BJ (cell line): ENCODE results near the gene SETD1B. TPM values are rescaled to one million over a fixed set of nuclear protein-coding genes. Genes with fewer than 3 reads are reported as not detected.
A peak's percentile ranks its signal among the peaks of the same experiment; 100 is the strongest.

Source experiments
- CTCF ChIA-PET: fragments of 350-600 bp; formaldehyde crosslinking; extraction: SDS; loops from one replicate; lab custom pipeline; 2021; ENCODE audit warnings: antibody characterized with exemption, inconsistent platforms; lab: Yijun Ruan, JAX
- POLR2A ChIA-PET: fragments of 300-600 bp; sonication (Branson Sonifier 250); formaldehyde crosslinking; extraction: SDS; loops from one replicate; lab custom pipeline; 2021; ENCODE audit warnings: antibody characterized with exemption; lab: Charles Lee
- DNase-seq: peaks from one replicate; pipeline ENCODE4 v3.0.0-alpha.2; 2011; ENCODE audit warnings: low read depth
- H3K27me3 ChIP-seq: 2 replicates; pipeline ENCODE4 v1.6.0; 2011; ENCODE audit warnings: low read length; ENCODE audit not compliant: control insufficient read depth, insufficient read depth
- H3K36me3 ChIP-seq: 2 replicates; pipeline ENCODE4 v1.5.1; 2011; ENCODE audit warnings: low read length; ENCODE audit not compliant: control insufficient read depth, insufficient read depth
- H3K4me3 ChIP-seq: 2 replicates; pipeline ENCODE4 v1.5.1; 2011; ENCODE audit warnings: low read depth, mild to moderate bottlenecking, control low read depth, low read length
- polyA plus RNA-seq: library from polyadenylated mRNA; depleted of rRNA; stranded (reverse); fragments of >200 nt; gene quantifications from 2 replicates; pipeline ENCODE4 v1.2.3, GENCODE V29; 2011
- TF ChIP-seq, protein P1 (sequence below): IDR thresholded peaks from 2 replicates; pipeline ENCODE4 v1.5.1; 2011; ENCODE audit warnings: low read depth, mild to moderate bottlenecking, control low read depth, inconsistent platforms, low read length, moderate library complexity; ENCODE audit not compliant: insufficient read depth

SETD1B gene
- polyA plus RNA-seq, 1 experiment: 0.85 TPM

DNA sequence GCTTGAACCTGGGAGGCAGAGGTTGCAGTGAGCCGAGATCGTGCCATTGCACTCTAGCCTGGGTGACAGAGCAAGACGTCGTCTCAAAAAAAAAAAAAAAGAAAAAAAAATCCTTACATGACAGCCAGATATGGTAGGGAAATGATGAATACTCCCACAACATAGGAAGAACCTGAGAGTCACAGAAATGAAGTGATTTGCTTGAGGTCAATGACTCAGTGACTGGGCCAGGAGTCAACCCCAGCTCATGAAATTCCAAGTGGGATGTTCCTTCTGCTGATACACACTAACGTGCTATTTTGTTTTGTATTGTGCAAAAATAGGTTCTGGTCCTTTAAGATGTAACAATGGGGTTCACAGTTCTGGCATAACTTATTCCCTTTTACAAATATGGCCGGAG is 19.3 kb upstream of the SETD1B start:
- TF ChIP-seq, protein P1, sequence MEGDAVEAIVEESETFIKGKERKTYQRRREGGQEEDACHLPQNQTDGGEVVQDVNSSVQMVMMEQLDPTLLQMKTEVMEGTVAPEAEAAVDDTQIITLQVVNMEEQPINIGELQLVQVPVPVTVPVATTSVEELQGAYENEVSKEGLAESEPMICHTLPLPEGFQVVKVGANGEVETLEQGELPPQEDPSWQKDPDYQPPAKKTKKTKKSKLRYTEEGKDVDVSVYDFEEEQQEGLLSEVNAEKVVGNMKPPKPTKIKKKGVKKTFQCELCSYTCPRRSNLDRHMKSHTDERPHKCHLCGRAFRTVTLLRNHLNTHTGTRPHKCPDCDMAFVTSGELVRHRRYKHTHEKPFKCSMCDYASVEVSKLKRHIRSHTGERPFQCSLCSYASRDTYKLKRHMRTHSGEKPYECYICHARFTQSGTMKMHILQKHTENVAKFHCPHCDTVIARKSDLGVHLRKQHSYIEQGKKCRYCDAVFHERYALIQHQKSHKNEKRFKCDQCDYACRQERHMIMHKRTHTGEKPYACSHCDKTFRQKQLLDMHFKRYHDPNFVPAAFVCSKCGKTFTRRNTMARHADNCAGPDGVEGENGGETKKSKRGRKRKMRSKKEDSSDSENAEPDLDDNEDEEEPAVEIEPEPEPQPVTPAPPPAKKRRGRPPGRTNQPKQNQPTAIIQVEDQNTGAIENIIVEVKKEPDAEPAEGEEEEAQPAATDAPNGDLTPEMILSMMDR: no peak
- ChIA-PET CTCF (interaction anchor here (1.0 to 17.3 kb wide), 4 partner anchors 5 to 105 kb away, joined by 4 to 322 read pairs (median 164); partner anchors contain the start of genes PSMD9 and RHOF), POLR2A (no interaction called here)
- Histone ChIP-seq H3K36me3 (peaks cover 2% of the 10 kb centered on the region), H3K4me3 (no peak overlapping the region), H3K27me3 (no peaks in the 10 kb centered on the region)
- DNase-seq: peak; percentile 72

DNA sequence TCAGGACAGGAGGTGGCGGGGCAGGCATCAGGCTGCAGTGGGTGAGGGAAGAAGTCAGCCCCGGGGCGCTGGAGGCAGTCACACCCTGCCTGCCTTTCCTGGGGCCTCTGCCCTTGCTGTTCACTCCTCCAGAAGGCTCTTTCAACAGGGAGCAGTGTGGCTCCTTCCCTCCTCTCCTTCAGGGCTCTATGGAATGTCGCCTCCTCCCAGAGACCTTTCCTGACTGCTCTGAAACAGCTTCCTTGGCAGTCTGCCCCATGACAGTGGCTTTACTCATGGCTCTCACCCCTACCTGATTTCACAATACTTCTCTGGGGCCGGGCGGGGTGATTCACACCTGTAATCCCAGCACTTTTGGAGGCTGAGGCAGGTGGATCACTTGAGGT is 17.4 kb upstream of the SETD1B start:
- CTCF ChIA-PET: interaction anchor here (2.2 to 17.3 kb wide), 3 partner anchors 4 to 25 kb away, joined by 7 to 322 read pairs (median 322); partner anchors contain the start of gene RHOF
- no peaks in the 10 kb centered on the region for H3K27me3 ChIP-seq
- no peak for DNase-seq
- no peak overlapping the region for H3K4me3 ChIP-seq
- H3K36me3 ChIP-seq: no peaks in the 10 kb centered on the region
- POLR2A ChIA-PET: interaction anchor here (0.5 kb wide), 1 partner anchor 107 kb away, joined by 3 read pairs; no protein-coding TSS in a partner anchor
- TF ChIP-seq, protein P1: 0 out of 2 replicates have a peak, but pooled peaks have one; percentile 6

DNA sequence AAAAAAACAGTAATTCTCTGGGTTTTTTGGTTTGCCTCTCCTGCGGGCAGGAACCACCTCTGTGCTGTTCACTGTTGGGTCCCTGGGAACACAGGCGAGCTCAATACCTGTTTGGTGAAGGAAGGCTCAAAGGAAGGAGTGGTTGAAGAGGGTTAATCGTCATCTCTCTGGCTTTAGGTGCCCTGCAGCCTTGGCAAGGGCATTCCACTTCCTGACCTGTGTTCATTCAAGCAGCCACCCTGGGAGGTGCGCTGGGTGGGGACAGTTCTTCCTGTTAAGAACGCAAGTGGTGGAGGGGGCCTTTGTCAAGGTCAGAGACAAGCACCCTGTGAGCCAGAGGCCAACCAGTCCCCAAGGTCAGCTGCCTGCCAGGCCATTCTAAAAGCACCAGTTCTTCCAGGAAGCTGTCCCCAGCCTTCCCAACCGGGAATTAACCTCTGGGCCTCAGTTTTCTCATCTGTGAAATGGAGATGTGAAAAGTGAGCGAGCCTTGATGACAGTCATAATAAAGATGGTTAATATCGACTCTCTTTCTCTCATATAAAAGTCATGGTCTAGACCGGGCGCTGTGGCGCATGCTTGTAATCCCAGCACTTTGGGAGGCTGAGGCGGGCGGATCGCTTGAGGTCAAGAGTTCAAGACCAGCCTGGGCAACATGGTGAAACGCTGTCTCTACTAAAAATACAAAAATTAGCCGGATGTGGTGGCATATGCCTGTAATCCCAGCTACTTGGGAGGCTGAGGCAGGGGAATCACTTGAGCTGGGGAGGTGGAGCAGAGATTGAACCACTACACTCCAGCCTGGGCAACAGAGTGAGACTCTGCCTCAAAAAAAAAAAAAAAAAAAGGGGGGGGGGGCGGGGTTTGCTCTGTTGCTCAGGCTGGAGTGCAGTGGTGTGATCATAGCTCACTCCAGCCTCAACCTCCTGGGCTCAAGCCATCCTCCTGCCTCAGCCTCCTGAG is 16.5 kb upstream of the SETD1B start:
- H3K4me3 ChIP-seq: no peak overlapping the region
- DNase-seq: no peak
- CTCF ChIA-PET: interaction anchor here (2.2 to 17.3 kb wide), 3 partner anchors 3 to 25 kb away, joined by 7 to 322 read pairs (median 322); partner anchors contain the start of gene RHOF
- TF ChIP-seq, protein P1: no peak
- POLR2A ChIA-PET: no interaction called here
- H3K27me3 ChIP-seq: no peaks in the 10 kb centered on the region
- H3K36me3 ChIP-seq: no peaks in the 10 kb centered on the region

DNA sequence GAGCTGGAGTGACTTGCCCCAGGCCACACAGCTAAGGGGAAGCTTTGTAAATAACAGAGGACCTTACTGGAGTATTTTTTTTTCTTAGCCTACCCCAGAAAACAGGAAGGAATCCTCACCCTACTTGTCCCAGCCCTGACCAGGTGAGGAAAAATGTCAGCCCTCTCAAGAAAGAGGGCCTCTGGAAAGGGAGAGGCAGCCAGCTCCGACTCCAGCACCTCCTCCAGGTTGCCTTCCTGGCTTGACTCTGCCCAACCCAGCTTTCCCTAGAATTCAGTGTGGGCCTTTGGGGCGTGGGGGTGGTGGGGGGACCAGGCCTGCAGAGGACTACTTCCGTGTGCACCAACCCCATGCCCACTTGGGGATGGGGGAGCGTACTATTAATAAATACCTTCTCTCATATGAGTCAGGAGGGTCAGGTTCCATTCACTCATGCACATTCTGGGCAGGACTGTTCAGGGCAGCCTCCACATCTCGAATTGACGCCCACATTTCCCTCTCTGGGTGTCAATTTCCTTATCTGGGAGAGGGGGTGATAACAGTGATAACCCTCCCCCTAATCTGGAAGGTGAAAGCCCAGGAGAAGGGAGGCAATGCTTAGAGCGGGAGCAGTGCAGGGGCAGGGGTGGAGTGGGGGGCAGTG is 15.5 kb upstream of the SETD1B start:
- H3K36me3 ChIP-seq: no peaks in the 10 kb centered on the region
- TF ChIP-seq, protein P1: no peak
- CTCF ChIA-PET: interaction anchor here (0.8 to 17.3 kb wide), 3 partner anchors 3 to 24 kb away, joined by 3 to 322 read pairs (median 322); partner anchors contain the start of gene RHOF
- DNase-seq: no peak
- no peaks in the 10 kb centered on the region for H3K27me3 ChIP-seq
- POLR2A ChIA-PET: no interaction called here
- no peak overlapping the region for H3K4me3 ChIP-seq
